SU-DHL-6 (cell line): ENCODE data around the gene PHYHIPL.
A peak's percentile ranks its signal among the peaks of the same experiment; 100 is the strongest.
"Not testable (repeated sequence)": the region's sequence is repeated elsewhere in the genome, so short reads cannot be mapped to it uniquely, and the experiment has no call there.

Experiments used
- H2AFZ ChIP-seq: fragments of 200-600 bp; sonication (generic); 2 replicates; pipeline ENCODE4 v1.6.1; 2014; ENCODE audit warnings: low read depth, mild to moderate bottlenecking, moderate library complexity, mixed read lengths, antibody characterized with exemption, low read length; ENCODE audit not compliant: severe bottlenecking
- H3F3A ChIP-seq: fragments of 200-600 bp; shearing (Covaris generic); 2 replicates; pipeline ENCODE4 v1.6.0; 2016; ENCODE audit warnings: antibody characterized with exemption, mild to moderate bottlenecking; ENCODE audit not compliant: insufficient read depth
- H3K27ac ChIP-seq: fragments of 200-600 bp; sonication (generic); 2 replicates; pipeline ENCODE4 v1.5.1; 2016; ENCODE audit warnings: low read depth, mild to moderate bottlenecking, low read length, moderate library complexity, mixed read lengths
- H3K27me3 ChIP-seq: fragments of 200-600 bp; sonication (generic), shearing (Covaris generic); 2 replicates; pipeline ENCODE4 v1.6.0; 2014; ENCODE audit warnings: mild to moderate bottlenecking, low read length
- H3K36me3 ChIP-seq: fragments of 200-600 bp; sonication (generic); 2 replicates; pipeline ENCODE4 v1.6.1; 2014; ENCODE audit warnings: mild to moderate bottlenecking, low read length, mixed read lengths
- H3K4me2 ChIP-seq: fragments of 300-600, 200-600 bp; shearing (Covaris generic), sonication (generic); 2 replicates; pipeline ENCODE4 v1.6.0; 2014; ENCODE audit warnings: low read length, low read depth, mild to moderate bottlenecking; ENCODE audit not compliant: poor library complexity, severe bottlenecking
- H3K4me3 ChIP-seq: fragments of 200-600 bp; sonication (generic); 2 replicates; pipeline ENCODE4 v1.5.1; 2014; ENCODE audit warnings: antibody characterized with exemption, low read length, mild to moderate bottlenecking, mixed read lengths; ENCODE audit not compliant: insufficient read depth, poor library complexity, severe bottlenecking
- H3K79me2 ChIP-seq: fragments of 200-600 bp; sonication (generic); 2 replicates; pipeline ENCODE4 v1.6.1; 2014; ENCODE audit warnings: mild to moderate bottlenecking, low read length, moderate library complexity; ENCODE audit not compliant: insufficient read depth
- H3K9ac ChIP-seq: fragments of 200-600 bp; sonication (generic); 2 replicates; pipeline ENCODE4 v1.7.0; 2014; ENCODE audit warnings: mild to moderate bottlenecking, low read length
- H3K9me2 ChIP-seq: fragments of 200-600 bp; sonication (generic); replicated peaks from 2 replicates; pipeline ENCODE4 v1.6.1; 2014; ENCODE audit warnings: low read length; ENCODE audit not compliant: insufficient read depth
- H3K9me3 ChIP-seq: fragments of 200-600 bp; sonication (generic); 2 replicates; pipeline ENCODE4 v1.6.1; 2014; ENCODE audit warnings: low read length, mixed read lengths; ENCODE audit not compliant: insufficient read depth
- H4K20me1 ChIP-seq: fragments of 200-600 bp; sonication (generic); 2 replicates; pipeline ENCODE4 v1.6.1; 2014; ENCODE audit warnings: low read depth, mild to moderate bottlenecking, antibody characterized with exemption, low read length, moderate library complexity, mixed read lengths
- CTCF ChIP-seq: fragments of 200-600 bp; sonication (generic); IDR thresholded peaks from one replicate; pipeline ENCODE4 v1.5.1; 2017; ENCODE audit warnings: antibody characterized with exemption, mild to moderate bottlenecking, low read length, moderate library complexity; ENCODE audit not compliant: insufficient read depth, poor library complexity, severe bottlenecking
- EZH2phosphoT487 ChIP-seq: fragments of 200-600 bp; sonication (generic), shearing (Covaris generic); conservative IDR thresholded peaks from 2 replicates; pipeline ENCODE4 v1.6.1; 2018; ENCODE audit warnings: mild to moderate bottlenecking, antibody characterized with exemption, low read length, moderate library complexity, mixed read lengths

PHYHIPL gene

DNA sequence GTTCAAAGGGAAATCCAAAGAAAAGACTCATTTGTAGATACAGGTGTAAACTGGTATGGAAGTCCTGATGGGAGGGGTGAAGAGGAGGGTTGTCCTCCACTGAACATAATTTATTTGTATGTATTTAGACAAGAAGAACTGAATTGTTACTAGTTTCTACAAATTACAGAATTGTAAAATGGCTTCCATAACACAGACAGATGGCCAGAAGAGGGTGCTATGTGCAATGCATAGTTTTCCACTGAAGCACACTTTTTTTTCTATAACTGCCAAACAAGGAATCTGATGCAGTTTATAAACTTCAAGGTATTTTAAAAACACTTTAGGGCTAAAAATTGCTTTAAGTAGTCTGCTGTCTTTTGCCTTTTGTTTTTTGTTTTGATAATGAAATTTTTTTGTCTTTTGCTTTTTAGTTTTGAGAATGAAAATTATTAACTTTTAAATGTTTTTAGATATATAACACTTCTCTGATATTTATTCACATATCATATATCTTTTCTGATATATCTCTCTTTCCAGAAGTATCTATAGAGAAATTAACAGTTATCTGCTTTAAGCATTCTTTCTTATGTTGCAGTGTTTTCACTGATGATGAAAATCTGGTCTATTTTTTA, 58.5 kb downstream of the PHYHIPL start:
- no peak overlapping the region for H3K27ac ChIP-seq
- H3K4me3 ChIP-seq, result no peak overlapping the region
- H3K9ac ChIP-seq, result no peak overlapping the region
- H2AFZ ChIP-seq, result peak overlapping the region; percentile 63
- H3F3A ChIP-seq, result no peaks in the 10 kb centered on the region
- H4K20me1 ChIP-seq, result no peaks in the 10 kb centered on the region
- no peak for TF ChIP-seq EZH2phosphoT487
- peak; percentile 71 for TF ChIP-seq CTCF
- H3K9me3 ChIP-seq, result no peaks in the 10 kb centered on the region
- no peaks in the 10 kb centered on the region for H3K79me2 ChIP-seq
- H3K36me3 ChIP-seq, result no peaks in the 10 kb centered on the region
- no peaks in the 10 kb centered on the region for H3K9me2 ChIP-seq
- no peaks in the 10 kb centered on the region for H3K27me3 ChIP-seq
- no peak overlapping the region for H3K4me2 ChIP-seq

- TF ChIP-seq CTCF (no peak), EZH2phosphoT487 (no peak)
- no peak overlapping the region for H3K27ac ChIP-seq
- H3K79me2 ChIP-seq, result no peaks in the 10 kb centered on the region
- no peak overlapping the region for H3K9ac ChIP-seq
- no peaks in the 10 kb centered on the region for H3K9me3 ChIP-seq
- no peak overlapping the region for H3K4me3 ChIP-seq
- no peaks in the 10 kb centered on the region for H3K27me3 ChIP-seq
- H3K36me3 ChIP-seq, result no peaks in the 10 kb centered on the region
- H4K20me1 ChIP-seq, result no peaks in the 10 kb centered on the region
- no peaks in the 10 kb centered on the region for H3K9me2 ChIP-seq
- H3K4me2 ChIP-seq, result no peak overlapping the region
- no peak overlapping the region for H2AFZ ChIP-seq
- H3F3A ChIP-seq, result no peaks in the 10 kb centered on the region
Measured at GRCh38 chr10:59236064-59236697, 59.7 kb downstream of the PHYHIPL start.

DNA sequence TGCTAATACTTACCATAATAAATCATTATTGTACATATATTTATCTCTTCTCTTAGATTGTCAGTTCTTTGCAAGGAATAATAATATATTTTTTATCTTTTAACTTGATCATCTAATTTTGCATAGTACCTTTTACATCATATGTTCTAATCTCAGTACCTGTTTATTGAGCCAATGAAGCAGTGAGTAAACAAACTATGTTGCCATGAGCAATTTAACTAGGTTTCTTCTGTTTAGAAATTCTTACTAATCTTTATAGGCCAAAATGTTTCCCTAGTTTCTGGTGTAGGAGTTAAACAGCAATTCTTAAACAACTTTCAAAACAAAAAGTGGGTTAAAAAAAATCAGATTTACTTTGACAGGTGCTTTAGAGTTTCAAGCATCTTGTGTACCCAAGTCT, 61.3 kb downstream of the PHYHIPL start:
- Histone ChIP-seq H3K27ac (no peak overlapping the region), H3K9ac (no peak overlapping the region)

DNA sequence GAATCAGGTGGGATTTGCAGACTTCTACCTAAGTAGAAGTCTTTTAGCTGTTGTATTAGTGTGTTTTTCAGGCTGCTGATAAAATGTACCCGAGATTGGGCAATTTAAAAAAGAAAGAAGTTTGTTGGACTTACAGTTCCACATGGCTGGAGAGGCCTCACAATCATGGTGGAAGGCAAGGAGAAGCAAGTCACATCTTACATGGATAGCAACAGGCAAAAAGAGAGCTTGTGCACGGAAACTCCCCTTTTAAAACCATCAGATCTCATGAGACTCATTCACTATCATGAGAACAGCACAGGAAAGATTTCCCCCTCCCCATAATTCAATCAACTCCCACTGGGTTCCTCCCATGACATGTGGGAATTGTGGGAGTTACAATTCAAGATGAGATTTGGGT, 62.7 kb downstream of the PHYHIPL start:
- H4K20me1 ChIP-seq, H3K9ac ChIP-seq, H3K27ac ChIP-seq, H3K4me2 ChIP-seq, H2AFZ ChIP-seq, H3K79me2 ChIP-seq, H3K9me3 ChIP-seq, H3K36me3 ChIP-seq, H3K4me3 ChIP-seq, H3K27me3 ChIP-seq, H3F3A ChIP-seq, H3K9me2 ChIP-seq: not testable (repeated sequence)

More for the DNA sequence above, 61.3 kb downstream of the PHYHIPL start:
- Histone ChIP-seq H2AFZ (peak overlapping the region; percentile 8), H3K4me2 (no peak overlapping the region), H3K36me3 (no peaks in the 10 kb centered on the region), H3K4me3 (no peak overlapping the region), H3K27me3 (no peaks in the 10 kb centered on the region), H3K9me2 (no peaks in the 10 kb centered on the region), H4K20me1 (no peaks in the 10 kb centered on the region), H3K79me2 (no peaks in the 10 kb centered on the region), H3F3A (no peaks in the 10 kb centered on the region), H3K9me3 (no peaks in the 10 kb centered on the region)
- no peak for TF ChIP-seq CTCF
- no peak for TF ChIP-seq EZH2phosphoT487
